HG03378 (cell line): ENCODE data around the gene CCN5.
"Not testable (repeated sequence)": the region's sequence is repeated elsewhere in the genome, so short reads cannot be mapped to it uniquely, and the experiment has no call there.

ENCODE experiments used
- ATAC-seq: cut with Tn5 transposase; IDR thresholded peaks from one replicate; pipeline ENCODE4 v1.9.1; 2021; ENCODE audit warnings: mild to moderate bottlenecking, moderate library complexity; ENCODE audit not compliant: unreplicated experiment

The CCN5 gene

DNA sequence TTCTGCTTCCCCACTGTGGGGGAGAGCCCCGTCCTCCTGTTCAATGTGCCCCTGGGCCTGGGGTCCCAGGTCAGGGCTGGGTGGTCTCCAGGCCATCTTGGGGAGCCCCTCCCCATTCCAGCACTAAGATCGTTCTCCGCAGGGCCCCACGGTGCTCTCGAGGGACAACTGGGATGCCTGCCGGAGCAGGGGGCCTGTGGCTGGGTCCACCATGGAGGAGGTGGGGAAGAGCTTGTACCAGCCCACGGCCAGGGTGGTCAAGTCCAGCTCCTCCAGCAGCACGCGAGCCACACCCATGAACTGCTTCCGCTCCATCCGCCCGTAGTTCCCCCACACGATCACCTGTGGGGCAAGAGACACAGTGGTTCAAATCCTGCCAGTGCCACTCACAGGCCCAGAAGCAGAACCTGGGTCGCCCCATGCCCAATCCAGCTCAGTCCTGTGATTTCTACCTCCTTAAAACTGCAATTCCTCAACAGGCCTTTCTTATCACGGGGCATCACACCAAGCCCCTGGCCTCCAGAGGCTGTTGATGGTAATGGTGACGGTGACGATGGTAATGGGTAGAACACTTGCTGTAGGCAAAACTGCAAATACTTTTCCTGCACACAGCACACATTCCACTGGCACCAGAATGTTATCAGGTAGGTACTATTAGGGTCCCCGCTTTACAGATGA, 41.0 kb downstream of the CCN5 start:
- no peak for ATAC-seq

DNA sequence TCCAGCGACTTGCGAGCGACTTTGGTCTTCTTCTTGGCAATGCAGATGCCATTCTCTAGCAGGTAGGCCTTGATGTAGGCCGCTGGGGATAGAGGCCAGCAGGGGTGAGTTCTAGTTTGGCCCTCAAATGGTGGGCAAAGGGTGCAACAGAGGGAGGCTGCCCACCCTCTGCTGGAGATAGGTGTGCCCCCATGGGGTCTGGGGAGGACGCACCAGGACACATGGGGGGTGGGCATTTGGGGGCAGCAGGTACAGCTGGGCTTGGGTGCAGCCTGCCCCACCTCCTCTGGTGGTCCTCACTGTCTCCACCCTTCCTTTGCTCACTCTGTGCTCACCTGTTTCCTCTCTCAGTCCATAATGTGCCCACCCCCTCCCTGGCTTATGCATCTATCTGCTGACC, 41.8 kb downstream of the CCN5 start:
- no peak for ATAC-seq

DNA sequence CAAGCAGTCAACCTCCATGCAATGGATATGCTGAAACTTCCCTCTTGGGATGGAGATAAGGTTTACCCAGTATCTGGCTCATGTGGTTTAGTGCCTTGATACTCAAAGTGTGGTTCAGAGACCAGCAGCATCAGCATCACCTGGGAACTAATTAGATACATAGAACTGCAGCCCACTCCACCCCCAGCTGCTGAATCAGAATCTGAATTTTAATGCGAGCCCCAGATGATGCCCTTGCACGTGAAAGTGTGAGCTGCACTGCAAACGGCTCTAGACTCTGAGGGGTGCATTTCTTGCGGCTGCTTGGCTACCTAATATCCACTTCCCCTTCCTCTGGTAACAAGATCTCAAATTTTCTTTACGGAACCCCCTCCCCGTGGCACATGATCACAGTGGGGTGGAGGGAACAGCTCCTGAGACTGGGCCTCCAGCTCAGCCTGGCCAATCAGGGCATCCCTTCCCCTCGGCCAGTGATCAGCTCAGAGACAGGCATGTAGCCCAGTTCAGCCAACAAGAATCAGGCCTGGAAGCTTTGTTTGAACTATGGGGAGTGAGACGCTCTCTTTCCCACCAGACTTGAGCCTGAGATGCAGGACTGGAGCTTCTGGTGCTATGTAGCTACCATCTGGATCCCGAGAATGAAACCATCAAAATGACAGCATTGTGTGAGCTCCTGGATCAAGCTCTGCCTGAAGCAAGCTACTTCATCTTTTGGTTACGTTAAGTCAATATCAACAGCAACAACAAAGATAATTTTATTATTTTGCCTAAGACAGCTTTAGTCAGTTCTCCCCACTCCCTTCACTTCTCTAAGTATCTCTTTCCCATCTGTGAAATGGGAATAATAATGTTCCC, 43.3 kb downstream of the CCN5 start:
- no peak for ATAC-seq

DNA sequence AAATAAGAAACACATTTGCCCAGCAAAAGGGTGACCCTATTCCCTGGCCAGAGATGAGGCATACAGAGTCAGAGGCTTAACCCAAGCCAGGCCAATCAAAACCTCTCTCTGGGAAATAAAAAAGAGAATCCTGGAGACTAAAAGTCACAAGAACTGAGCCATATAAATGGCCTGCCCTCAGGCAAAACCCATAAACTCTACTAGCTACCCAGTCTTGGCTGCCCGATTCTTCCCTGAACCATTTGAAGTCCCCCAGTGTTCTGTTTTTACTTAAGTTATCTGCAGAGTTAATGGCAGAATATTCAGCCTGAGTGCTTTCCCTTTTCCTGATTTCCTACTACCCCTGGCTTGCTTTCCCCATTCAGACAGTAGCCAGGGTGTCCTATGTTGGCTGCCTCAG, 44.4 kb downstream of the CCN5 start:
- ATAC-seq: no peak

DNA sequence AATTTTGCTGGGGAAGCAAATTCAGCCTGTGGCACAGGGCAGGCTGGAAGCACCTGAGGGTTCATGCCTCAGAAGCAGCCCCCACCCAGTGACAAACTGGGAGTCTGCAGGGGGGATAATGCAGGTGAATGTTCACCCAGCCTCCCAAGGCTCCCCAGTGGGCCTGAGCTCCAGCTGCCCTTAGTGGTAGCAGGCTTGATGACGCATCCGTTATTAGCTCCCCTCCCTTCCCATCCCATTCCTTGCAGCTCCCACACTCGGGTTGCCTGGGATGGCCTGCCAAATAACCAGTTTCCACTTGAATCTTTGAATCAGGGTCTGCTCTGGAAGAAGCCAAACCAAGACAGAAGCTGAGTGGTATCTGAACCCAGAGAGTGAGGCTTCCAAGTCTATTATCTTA, 46.3 kb downstream of the CCN5 start:
- ATAC-seq: no peak

DNA sequence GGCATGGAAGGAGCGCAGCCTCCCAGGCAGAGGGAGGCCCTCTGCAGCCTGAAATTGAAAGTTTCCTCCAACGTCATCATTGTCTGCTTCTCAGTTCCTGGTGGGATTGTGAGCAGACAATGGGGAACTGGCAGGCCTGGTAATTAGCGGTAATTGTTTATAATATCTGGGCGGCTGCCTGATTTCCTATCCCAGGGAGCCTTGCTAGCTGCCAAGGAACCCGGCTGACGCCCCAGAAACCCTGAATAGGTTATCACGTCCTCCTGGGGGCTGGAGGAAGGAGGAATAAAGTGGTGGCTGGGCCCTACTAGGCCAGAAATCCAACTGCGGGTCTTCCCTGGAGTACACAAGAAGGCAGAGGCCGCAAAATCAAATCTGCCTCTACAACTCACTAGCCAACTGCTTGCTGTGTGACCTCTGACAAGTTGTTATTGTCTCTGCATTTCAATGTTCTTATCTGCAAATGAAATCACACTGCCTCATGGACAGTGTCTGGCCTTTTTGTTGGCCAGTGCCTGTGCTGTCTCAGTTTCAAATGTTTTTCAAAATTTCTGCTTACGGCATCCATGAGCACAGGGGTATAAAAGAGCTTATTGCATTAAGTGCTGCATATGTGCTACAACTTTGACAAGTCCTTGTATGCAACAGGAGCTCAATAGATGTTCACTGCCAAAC, 47.4 kb downstream of the CCN5 start:
- ATAC-seq: no peak

DNA sequence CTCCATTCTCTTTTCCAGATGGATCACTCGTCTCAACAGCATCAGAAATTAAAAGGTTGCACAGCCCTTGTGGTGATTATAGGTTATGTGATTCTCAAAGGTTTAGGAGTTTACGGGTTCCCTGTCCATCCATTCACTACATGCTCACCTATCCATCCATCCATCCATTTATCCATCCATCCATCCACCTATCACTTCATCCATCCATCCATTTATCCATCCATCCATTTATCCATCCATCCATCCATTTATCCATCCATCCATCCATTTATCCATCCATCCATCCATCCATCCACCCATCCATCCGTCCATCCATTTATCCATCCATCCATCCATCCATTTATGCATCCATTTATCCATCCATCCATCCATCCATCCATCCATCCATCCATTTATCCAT, 48.6 kb downstream of the CCN5 start:
- not testable (repeated sequence) for ATAC-seq

DNA sequence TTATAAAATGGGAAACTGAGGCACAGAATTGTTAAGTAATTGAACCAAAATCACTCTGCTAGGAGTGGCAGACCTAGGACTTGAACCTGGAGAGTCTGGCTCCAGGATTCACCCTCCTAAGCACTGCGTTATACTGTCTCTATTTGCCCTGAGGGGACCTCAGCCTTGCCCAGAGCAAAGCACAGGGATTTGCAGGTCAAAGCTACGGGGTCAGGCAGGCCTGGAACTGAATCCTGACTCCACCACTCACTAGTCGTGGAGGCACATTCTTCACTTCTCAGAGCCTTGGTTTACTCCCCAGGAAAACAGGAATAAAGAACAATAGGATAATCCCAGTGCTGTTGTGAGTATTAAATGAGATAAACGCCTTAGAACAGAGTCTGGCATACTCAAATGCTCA, 49.9 kb downstream of the CCN5 start:
- ATAC-seq: no peak

DNA sequence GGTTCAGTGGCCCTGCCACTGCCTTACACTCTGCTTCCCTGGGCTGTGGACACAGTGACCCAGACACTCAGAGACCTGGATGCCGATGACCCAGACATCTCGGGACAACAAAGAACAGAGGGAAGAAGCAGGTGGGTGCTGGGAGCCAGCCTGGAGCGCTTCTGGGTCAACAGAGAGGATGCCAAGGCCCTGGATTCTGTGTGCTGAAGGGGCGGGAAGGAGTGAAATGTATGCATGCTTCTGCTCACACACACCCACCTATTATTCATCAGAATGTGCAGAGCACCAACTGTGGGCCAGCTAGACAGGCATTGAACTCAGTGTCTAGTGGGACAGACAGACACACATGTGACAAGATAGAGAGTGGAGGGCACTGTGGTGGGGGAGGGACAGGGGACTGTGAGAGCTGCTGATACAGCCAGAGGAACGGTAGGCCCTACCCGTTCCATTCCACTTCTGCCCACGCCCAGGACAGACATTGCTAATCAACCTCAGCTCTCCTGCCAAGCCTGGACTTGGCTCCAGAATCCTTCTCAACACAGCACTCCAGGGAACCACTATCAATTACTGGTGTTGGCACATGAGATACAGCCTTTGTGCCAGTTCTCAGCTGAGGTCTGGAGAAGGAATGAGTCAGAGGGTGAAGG, 50.7 kb downstream of the CCN5 start:
- ATAC-seq: no peak

DNA sequence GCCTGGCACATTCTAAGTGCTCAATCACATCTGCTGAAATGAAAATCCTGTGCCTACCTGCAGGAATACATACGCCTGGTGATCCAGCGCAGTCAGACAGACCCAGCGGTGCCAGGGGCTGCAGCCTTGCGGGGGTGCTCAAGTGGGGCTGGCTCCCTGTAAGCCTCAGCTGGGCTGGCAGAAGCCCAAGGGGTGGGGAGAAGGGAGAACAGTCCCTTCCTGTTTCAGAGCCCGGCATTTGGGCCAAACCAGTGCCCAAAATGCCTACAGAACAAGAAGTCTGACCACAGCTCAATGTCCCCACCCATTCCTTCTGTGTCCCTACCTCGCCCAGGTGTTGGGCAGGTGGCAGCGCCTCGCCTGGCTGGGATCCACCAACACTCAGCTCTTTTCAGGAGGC, 53.1 kb downstream of the CCN5 start:
- no peak for ATAC-seq

DNA sequence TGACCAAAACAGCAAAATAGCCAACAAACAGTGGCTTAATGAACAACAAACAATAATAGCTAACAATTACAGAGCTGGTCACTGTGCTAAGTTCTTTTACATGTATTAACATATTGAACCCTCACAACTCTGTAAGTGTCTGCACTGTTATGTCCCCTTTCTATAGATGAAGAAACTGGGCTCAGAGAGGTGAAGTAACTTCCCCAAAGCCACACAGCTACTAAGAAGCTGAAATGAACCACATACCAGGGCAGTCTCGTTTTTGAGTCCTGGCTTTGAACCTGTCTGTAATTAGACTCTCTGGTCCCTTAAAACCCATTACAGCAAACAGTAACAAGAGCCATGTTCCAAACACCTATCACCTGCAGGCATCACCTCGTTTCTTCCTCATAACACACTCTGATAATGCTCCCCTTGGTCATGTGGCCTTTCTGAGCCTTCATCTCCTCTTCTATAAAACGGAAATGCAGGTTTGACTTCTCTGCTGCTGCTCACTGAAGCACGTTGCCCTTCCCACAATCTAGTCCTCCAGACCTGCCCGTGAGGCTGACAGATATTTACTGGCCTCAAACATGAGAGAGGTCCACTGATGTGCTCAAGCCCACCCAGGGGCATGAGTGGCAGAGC, 53.8 kb downstream of the CCN5 start:
- ATAC-seq: no peak

DNA sequence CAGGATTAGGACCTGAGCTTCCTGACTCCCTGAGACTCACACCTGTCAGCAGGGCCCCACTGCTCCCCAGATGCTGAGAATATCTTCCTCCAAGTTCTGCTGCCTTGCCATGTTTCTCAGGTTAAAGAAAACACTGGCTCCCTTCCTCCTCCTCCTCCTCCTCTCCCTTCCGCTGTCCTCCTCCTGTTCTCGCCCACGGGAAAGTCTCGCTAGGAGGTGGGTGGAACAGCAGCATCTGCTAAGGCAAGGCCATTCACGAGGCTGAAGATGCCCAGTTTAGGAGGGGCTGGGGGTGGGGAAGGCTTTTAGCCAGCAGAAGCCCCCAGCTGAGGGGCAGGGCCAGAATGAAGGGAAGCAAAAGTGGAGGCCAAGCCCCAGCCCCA, 54.3 kb downstream of the CCN5 start:
- ATAC-seq: no peak

DNA sequence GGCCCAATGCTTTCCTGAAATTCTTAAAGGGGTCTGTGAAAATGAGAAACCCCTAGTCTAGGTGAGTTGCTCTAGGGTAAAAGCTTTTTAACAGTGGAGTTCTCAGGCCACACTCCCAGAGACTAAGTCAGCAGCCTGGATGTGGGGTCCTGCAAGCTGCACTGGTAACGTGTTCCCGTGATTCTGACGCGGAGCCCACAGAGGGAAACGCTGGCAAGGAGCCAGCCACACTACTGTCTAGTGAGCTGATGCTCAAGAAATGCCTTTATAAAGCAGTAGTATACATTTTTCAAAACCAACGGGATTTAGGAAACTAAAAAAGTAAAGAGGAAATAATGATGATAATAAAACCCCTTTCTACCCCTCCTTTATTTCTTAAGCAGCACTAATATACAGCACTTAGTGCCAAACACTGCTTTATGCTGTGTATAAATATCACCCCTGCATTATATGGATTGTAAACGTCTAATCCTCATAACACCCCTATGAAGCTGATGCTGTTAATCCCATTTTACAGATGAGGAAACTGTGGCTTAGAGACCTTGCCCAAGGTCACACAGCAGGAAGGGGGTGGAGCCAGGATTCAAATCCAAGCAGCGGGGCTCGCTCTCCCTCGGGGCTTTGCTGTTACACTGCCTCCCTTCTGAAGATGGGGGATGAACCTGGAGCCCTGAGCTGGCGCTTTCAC, 55.5 kb downstream of the CCN5 start:
- no peak for ATAC-seq

DNA sequence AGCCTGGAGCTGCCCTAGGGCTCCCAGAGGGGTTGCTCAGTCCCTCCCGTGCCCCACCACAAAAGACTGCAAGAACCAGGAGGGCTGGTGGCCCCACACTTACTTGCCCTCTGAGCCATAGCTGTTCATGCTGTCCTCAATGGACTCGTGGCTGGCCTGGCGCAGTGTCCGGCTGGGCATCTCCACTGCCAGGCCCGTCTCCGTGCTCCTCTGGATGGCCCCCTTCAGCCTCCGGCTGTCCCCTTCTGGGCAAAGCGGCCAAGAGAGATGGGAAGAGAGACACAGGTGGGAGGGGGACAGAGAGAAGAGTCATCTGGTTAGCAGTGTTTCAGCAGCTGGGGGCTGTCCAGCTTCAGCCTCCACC, 56.0 kb downstream of the CCN5 start:
- ATAC-seq: no peak

DNA sequence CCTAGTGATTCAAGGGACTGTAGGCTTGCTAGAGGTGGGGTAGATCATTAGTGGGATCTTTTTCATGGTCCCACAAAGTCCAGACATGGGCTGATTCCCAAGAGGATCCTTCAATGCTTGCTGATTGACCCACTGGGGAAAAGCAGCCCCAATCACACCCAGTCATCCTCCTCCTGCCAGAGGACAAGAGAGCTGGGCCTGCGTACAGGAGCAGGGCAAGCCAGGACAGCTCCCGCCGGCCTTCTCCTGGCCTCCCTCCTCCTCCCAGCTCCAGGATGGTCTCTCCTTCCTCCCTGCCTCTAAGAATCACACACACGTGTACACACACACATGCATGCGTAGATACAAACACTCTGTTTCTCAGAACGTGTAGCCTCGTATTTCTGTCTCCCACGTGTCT, 57.5 kb downstream of the CCN5 start:
- ATAC-seq: no peak

DNA sequence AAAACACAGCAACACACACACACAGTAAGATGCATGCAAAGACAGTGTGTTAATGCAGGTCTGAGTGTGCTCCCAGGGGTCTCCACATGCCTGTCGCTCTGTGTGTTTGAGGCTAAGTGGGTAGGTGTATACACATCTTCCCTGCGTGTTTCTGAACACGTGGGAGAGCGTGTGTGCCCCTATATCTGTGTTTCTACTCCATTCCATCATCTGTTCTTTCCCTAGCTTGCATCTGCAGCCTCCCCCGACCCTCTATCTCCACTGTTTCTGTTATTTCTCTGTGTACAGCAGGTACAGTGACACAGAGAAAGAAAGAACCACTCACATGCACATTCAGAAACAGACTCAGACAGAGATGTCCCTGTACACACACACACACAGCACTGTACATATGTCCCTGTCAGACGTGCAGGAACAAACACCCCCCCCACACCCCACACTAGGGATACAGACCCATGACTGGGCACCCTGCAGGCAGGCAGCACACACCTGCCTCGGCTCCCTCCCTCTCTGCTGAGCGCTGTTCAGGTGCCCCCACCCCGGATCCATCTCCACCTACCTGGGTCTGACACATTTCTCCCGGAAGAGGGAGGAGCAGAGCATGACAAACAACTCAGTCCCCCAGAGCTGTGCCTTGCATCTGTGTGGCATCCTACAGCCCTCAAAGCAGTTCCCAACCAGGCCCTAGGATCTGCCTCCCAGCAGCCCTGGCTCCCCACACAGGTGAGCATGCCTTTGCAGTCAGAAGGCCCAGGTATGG, 58.1 kb downstream of the CCN5 start:
- ATAC-seq: no peak

DNA sequence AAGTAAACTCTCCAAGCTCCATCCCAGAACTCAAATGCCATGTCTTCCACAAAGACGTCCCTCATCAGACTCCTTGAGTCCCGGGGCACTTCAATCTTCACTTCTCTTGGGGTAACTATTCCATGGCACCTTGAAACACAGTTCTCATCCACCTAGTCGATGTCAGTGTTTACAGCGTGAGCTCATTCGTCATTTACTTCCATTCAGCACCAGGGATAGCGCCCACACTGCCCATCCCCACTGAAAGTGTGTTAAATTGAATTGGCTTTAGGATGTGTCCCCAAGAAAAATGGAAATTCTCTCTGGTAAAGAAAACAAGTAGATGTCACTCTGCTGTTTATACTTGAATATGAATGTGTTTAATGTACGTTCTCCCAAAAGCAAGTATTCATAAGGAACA, 61.8 kb downstream of the CCN5 start:
- ATAC-seq: no peak
